Ovary (tissue), 3 donors: ENCODE measurements around the gene TPRA1.

Source experiments
- CTCF ChIP-seq, 3 donors: fragments of 450-650 bp in 2 of 3; fragments of 200-600 bp in 1 of 3; IDR thresholded peaks; one replicate each; pipeline versions ENCODE4 v1.5.1 to v1.8.0; 2016 to 2022; ENCODE audit warnings: antibody characterized with exemption in 3 of 3, mild to moderate bottlenecking in 1 of 3
- EP300 ChIP-seq: sonication (generic); formaldehyde crosslinking; IDR thresholded peaks from one replicate; pipeline ENCODE4 v1.6.1; 2017; ENCODE audit warnings: antibody characterized with exemption
- POLR2A ChIP-seq: fragments of 450-650 bp; IDR thresholded peaks from one replicate; pipeline ENCODE4 v1.6.1; 2017; ENCODE audit warnings: antibody characterized with exemption, mild to moderate bottlenecking, moderate library complexity
- donor health status: DM: no; HTN: no; CAD: no.

DNA sequence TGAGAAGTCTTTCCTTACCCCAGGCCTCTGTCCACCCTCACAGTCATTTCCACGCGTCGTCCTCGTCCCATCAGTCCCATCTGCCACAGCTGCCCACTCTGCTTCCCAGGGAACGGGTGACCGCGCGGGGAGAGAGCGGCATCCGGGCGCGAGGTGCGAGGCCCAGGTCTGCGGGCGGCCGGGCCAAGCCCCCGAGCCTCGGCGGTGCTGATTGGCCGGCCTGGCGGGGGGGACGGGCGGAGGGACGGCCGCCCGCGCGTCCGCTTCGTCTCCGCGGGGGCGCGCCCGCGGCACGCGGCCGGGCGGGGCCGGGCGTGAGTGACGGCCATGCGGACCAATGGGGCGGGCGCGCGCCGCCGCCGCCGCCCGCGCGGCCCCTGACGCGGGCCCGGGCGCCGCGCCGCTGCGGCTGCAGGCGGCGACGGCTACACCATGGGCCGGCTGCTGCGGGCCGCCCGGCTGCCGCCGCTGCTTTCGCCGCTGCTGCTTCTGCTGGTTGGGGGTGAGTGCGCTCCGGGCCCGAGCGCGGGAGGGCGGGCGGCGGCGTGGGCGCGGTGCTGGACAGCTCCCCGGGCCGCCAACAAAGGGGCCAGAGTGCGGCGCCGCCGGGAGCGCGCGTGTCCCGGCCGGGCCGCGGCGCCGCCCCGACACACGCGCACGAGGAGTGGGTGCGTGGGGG is 38.4 kb upstream of the TPRA1 start, which contains the start of gene PODXL2:
- TF ChIP-seq CTCF (IDR thresholded peaks at IDR 0.05) (no peak), EP300 (no peak), POLR2A (no peak)
